ENCODE data around the gene JMJD6. TPM values are rescaled to one million over a fixed set of nuclear protein-coding genes. Genes with fewer than 3 reads are reported as not detected.

JMJD6 gene
- total and polyA plus RNA-seq, 9 of the 15 experiments (the other 6 are each of a cell fraction or from before 2014, with no cell fraction given), result 2.5 to 52.3 (median 36.3) TPM

DNA sequence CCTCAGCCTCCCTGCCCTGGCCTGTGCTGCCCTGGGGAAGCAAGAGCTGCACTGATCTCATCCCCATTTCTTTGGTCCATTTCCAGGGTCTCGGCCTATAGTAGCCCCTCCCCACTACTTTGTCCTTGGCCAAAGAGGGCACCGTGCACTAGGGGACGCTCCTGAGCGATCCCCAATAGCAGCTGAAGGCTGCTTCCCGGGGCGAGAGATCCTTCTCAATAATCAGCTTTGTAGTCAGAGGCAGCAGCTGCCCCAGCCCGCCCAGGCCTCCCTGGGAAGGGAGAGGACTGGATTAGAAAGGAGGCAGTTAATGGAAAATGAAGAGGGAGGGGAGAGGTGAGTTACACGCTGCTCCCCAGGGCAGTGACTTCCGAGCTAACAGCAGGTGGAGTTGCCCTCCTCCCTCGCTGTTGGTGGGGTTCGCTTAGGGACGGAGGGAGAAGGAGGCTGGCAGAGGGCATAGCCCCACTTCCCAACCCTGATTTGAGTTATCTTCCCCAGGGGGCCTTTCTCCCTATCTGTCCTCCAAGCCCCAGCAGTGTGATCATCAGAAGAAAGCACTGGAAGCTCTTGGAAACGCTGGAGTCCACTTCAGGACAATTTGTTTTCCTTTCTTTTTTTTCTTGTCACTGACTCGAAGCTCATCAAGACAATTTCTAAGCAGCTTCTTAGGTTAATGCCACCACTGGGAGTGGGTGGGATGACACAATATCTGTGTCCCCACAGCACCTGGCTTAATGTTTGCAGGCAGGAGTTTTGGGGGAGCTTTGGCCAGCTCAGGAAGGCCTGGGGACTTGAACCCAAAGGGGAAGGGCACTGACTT lies 18.2 kb downstream of the JMJD6 start:
- Histone ChIP-seq H3K4me3 (no peak overlapping the region), H3K9me1 (ENCODE audit: control insufficient read depth, insufficient read depth, low read length) (no peaks in the 10 kb centered on the region), H3K36me3 (ENCODE audit: control insufficient read depth, insufficient read depth, low read length) (peaks cover 5% of the 10 kb centered on the region; the same call in 1 of the 3 replicates), H4K20me1 (replicated peaks; ENCODE audit: control insufficient read depth, insufficient read depth, low read length) (peaks cover 5% of the 10 kb centered on the region; the same call in 1 of the 2 replicates), H3K79me2 (ENCODE audit: control insufficient read depth, insufficient read depth, low read length) (no peaks in the 10 kb centered on the region), H3K9ac (ENCODE audit: insufficient read depth in 1 of 2, low read depth in 2 of 2, low read length in 2 of 2) (peak overlapping the region in 1 of 2 experiments; percentile 75; a peak in 2 of 4 replicates), H3K27ac (ENCODE audit: extremely low read depth, low read depth, low read length) (no peak overlapping the region), H3K4me2 (ENCODE audit: insufficient read depth, low read length) (peak overlapping the region; percentile 11; the same call in 1 of the 2 replicates), H3K27me3 (ENCODE audit: control insufficient read depth in 2 of 2, insufficient read depth in 2 of 2, low read length in 2 of 2) (no peaks in the 10 kb centered on the region), H3K9me3 (replicated peaks; ENCODE audit: control insufficient read depth, insufficient read depth, low read depth, low read length) (no peaks in the 10 kb centered on the region), H3K4me1 (replicated peaks in 1 of 2; ENCODE audit: control insufficient read depth in 2 of 2, insufficient read depth in 2 of 2, low read length in 2 of 2) (peaks cover 25 to 35% of the 10 kb centered on the region in 2 experiments; a peak in 4 of 5 replicates), H2AFZ (ENCODE audit: low read depth, low read length) (no peak overlapping the region)
- FAIRE-seq, result peak; percentile 54
- 40% methylated on average over 12 of the region's 14 CpGs for WGBS (ENCODE audit: insufficient coverage, low coverage, missing lambda C conversion rate)
- POLR2A ChIA-PET, result interaction anchor here (0.6 to 2.8 kb wide), 9 partner anchors 9 to 180 kb away, joined by 3 to 19 read pairs (median 6); partner anchors contain the start of gene SRSF2
- CTCF ChIA-PET (ENCODE audit: low intra/inter-chr PET ratio), result no interaction called here
- peak; percentile 40 to 63 (median 54) for DNase-seq (ENCODE audit: extremely low read depth in 1 of 4, low spot score in 3 of 4)
- intact Hi-C loops (cut with micrococcal nuclease) (no loop called here), in situ Hi-C loops (cut with MboI) (no loop called here)
- peak; percentile 59 for ATAC-seq
- BruUV-seq (replicated peaks), result no TSS peak
- TF ChIP-seq CC2D1A (IDR thresholded peaks at IDR 0.05) (no peak), GTF2E2 (tag; IDR thresholded peaks at IDR 0.05) (no peak), ZNF780A (CRISPR knock-in tag; IDR thresholded peaks at IDR 0.05) (no peak), POLR3G (IDR thresholded peaks at IDR 0.05; ENCODE audit: extremely low read depth, insufficient read length, insufficient replicate concordance) (no peak), HSF4 (CRISPR knock-in tag; IDR thresholded peaks at IDR 0.05; ENCODE audit: borderline replicate concordance) (no peak), POLR2H (tag; IDR thresholded peaks at IDR 0.05; ENCODE audit: low read depth) (no peak), CBFA2T3 (IDR thresholded peaks at IDR 0.05) (0 out of 2 replicates have a peak, but pooled peaks have one; percentile 4), CAMTA2 (CRISPR knock-in tag; conservative IDR thresholded peaks at IDR 0.05) (no peak), ZNF507 (tag; conservative IDR thresholded peaks at IDR 0.05) (no peak), CHCHD3 (CRISPR knock-in tag; IDR thresholded peaks at IDR 0.05) (no peak), TEAD1 (CRISPR knock-in tag; IDR thresholded peaks at IDR 0.05) (no peak), NFE2 (IDR thresholded peaks at IDR 0.05; ENCODE audit: low read depth) (no peak), DPF2 (IDR thresholded peaks at IDR 0.05) (no peak), POU5F1 (IDR thresholded peaks at IDR 0.05; ENCODE audit: borderline replicate concordance, low read depth, low read length, partially characterized antibody) (no peak), ZBED1 (IDR thresholded peaks at IDR 0.05) (no peak), MEF2A (IDR thresholded peaks at IDR 0.05; ENCODE audit: control insufficient read depth, low read depth, low read length) (no peak), ZNF121 (CRISPR knock-in tag; conservative IDR thresholded peaks at IDR 0.05) (no peak), PHTF2 (CRISPR knock-in tag; IDR thresholded peaks at IDR 0.05) (no peak)
- TF ChIP-seq, protein P1, sequence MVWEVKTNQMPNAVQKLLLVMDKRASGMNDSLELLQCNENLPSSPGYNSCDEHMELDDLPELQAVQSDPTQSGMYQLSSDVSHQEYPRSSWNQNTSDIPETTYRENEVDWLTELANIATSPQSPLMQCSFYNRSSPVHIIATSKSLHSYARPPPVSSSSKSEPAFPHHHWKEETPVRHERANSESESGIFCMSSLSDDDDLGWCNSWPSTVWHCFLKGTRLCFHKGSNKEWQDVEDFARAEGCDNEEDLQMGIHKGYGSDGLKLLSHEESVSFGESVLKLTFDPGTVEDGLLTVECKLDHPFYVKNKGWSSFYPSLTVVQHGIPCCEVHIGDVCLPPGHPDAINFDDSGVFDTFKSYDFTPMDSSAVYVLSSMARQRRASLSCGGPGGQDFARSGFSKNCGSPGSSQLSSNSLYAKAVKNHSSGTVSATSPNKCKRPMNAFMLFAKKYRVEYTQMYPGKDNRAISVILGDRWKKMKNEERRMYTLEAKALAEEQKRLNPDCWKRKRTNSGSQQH (CRISPR knock-in tag; IDR thresholded peaks at IDR 0.05), result no peak
- TF ChIP-seq, protein P2, sequence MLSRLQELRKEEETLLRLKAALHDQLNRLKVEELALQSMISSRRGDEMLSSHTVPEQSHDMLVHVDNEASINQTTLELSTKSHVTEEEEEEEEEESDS (CRISPR knock-in tag; IDR thresholded peaks at IDR 0.05), result no peak
- TF ChIP-seq, protein P3, sequence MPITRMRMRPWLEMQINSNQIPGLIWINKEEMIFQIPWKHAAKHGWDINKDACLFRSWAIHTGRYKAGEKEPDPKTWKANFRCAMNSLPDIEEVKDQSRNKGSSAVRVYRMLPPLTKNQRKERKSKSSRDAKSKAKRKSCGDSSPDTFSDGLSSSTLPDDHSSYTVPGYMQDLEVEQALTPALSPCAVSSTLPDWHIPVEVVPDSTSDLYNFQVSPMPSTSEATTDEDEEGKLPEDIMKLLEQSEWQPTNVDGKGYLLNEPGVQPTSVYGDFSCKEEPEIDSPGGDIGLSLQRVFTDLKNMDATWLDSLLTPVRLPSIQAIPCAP (CRISPR knock-in tag; IDR thresholded peaks at IDR 0.05; ENCODE audit: borderline replicate concordance), result no peak
- TF ChIP-seq, protein P4, sequence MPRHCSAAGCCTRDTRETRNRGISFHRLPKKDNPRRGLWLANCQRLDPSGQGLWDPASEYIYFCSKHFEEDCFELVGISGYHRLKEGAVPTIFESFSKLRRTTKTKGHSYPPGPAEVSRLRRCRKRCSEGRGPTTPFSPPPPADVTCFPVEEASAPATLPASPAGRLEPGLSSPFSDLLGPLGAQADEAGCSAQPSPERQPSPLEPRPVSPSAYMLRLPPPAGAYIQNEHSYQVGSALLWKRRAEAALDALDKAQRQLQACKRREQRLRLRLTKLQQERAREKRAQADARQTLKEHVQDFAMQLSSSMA (CRISPR knock-in tag; IDR thresholded peaks at IDR 0.05), result no peak
